Liver (tissue), 9 donors: Measurements from ENCODE around the gene CDH23. TPM values are rescaled to one million over a fixed set of nuclear protein-coding genes. Genes with fewer than 3 reads are reported as not detected.

ENCODE experiments used
- DNase-seq: peaks from one replicate; pipeline ENCODE4 v3.0.0-alpha.2; 2017; ENCODE audit warnings: low spot score
- H3K27ac ChIP-seq, 2 donors: one replicate each; pipeline ENCODE4 v1.7.0; 2013; ENCODE audit warnings: inconsistent platforms in 2 of 2, low read length in 2 of 2, control low read depth in 1 of 2, low read depth in 1 of 2, mild to moderate bottlenecking in 1 of 2
- H3K27me3 ChIP-seq, 4 donors: one replicate each; pipeline versions ENCODE4 v1.6.1 to v1.7.0; 2013; ENCODE audit warnings: low read length in 3 of 4, inconsistent platforms in 1 of 4, mild to moderate bottlenecking in 1 of 4, moderate library complexity in 1 of 4; ENCODE audit not compliant: control insufficient read depth in 4 of 4, insufficient read depth in 4 of 4
- H3K36me3 ChIP-seq, 4 donors: one replicate each; pipeline versions ENCODE4 v1.6.1 to v1.7.0; 2013; ENCODE audit warnings: low read length in 3 of 4, mild to moderate bottlenecking in 3 of 4, low read depth in 1 of 4, moderate library complexity in 1 of 4; ENCODE audit not compliant: control insufficient read depth in 4 of 4, insufficient read depth in 3 of 4
- H3K4me1 ChIP-seq, 4 donors: one replicate each; pipeline versions ENCODE4 v1.6.1 to v1.7.0; 2013; ENCODE audit warnings: low read length in 3 of 4, mild to moderate bottlenecking in 3 of 4, moderate library complexity in 1 of 4; ENCODE audit not compliant: control insufficient read depth in 4 of 4, insufficient read depth in 4 of 4
- H3K4me3 ChIP-seq, 3 donors: one replicate each; pipeline versions ENCODE4 v1.6.1 to v1.7.0; 2013; ENCODE audit warnings: low read length in 3 of 3, control low read depth in 1 of 3, low read depth in 1 of 3, mild to moderate bottlenecking in 1 of 3
- H3K9ac ChIP-seq, 2 donors: one replicate each; pipeline ENCODE4 v1.7.0; 2013; ENCODE audit warnings: low read length in 2 of 2, mild to moderate bottlenecking in 2 of 2, moderate library complexity in 2 of 2, control low read depth in 1 of 2, low read depth in 1 of 2
- H3K9me3 ChIP-seq, 4 donors: one replicate each; pipeline versions ENCODE4 v1.6.1 to v1.7.0; 2013; ENCODE audit warnings: low read length in 3 of 4; ENCODE audit not compliant: control insufficient read depth in 4 of 4
- ATF3 ChIP-seq: IDR thresholded peaks from 2 replicates; pipeline ENCODE4 v1.6.1; 2016; ENCODE audit warnings: antibody characterized with exemption
- CTCF ChIP-seq: fragments of 150-350 bp; IDR thresholded peaks from 2 replicates; pipeline ENCODE4 v1.5.1; 2017; ENCODE audit warnings: improper control_type of control experiment, low read depth, low read length; ENCODE audit not compliant: missing input control
- EGR1 ChIP-seq, 2 donors: IDR thresholded peaks; 2 replicates each; pipeline ENCODE4 v1.6.1; 2016 to 2018; ENCODE audit warnings: antibody characterized with exemption in 2 of 2, low read depth in 2 of 2
- FOXA1 ChIP-seq: IDR thresholded peaks from 2 replicates; pipeline ENCODE4 v1.6.1; 2016; ENCODE audit warnings: antibody characterized with exemption
- FOXA2 ChIP-seq: IDR thresholded peaks from 2 replicates; pipeline ENCODE4 v1.6.1; 2016; ENCODE audit warnings: antibody characterized with exemption
- GABPA ChIP-seq, 2 donors: IDR thresholded peaks in 1 of 2; conservative IDR thresholded peaks in 1 of 2; 2 replicates each; pipeline ENCODE4 v1.6.1; 2016; ENCODE audit warnings: antibody characterized with exemption in 2 of 2, mild to moderate bottlenecking in 1 of 2, moderate library complexity in 1 of 2
- HNF4A ChIP-seq, 2 donors: conservative IDR thresholded peaks; 2 replicates each; pipeline ENCODE4 v1.6.1; 2016; ENCODE audit warnings: antibody characterized with exemption in 2 of 2, mild to moderate bottlenecking in 2 of 2
- HNF4G ChIP-seq: IDR thresholded peaks from 2 replicates; pipeline ENCODE4 v1.6.1; 2016; ENCODE audit warnings: antibody characterized with exemption
- JUND ChIP-seq, 2 donors: IDR thresholded peaks; 2 replicates each; pipeline ENCODE4 v1.6.1; 2016; ENCODE audit warnings: antibody characterized with exemption in 2 of 2
- MAX ChIP-seq: IDR thresholded peaks from 2 replicates; pipeline ENCODE4 v1.6.1; 2016; ENCODE audit warnings: antibody characterized with exemption
- NR2F2 ChIP-seq: IDR thresholded peaks from 2 replicates; pipeline ENCODE4 v1.6.1; 2016; ENCODE audit warnings: antibody characterized with exemption
- RAD21 ChIP-seq, 2 donors: IDR thresholded peaks; 2 replicates each; pipeline ENCODE4 v1.6.1; 2016; ENCODE audit warnings: antibody characterized with exemption in 2 of 2, mild to moderate bottlenecking in 2 of 2
- REST ChIP-seq: IDR thresholded peaks from 2 replicates; pipeline ENCODE4 v1.6.1; 2016; ENCODE audit warnings: antibody characterized with exemption, mild to moderate bottlenecking
- RXRA ChIP-seq, 2 donors: IDR thresholded peaks; 2 replicates each; pipeline ENCODE4 v1.6.1; 2017 to 2018; ENCODE audit warnings: antibody characterized with exemption in 2 of 2, mild to moderate bottlenecking in 1 of 2
- SP1 ChIP-seq: IDR thresholded peaks from 2 replicates; pipeline ENCODE4 v1.6.1; 2018; ENCODE audit warnings: antibody characterized with exemption, mild to moderate bottlenecking
- TAF1 ChIP-seq: conservative IDR thresholded peaks from 2 replicates; pipeline ENCODE4 v1.6.1; 2016; ENCODE audit warnings: antibody characterized with exemption, mild to moderate bottlenecking
- YY1 ChIP-seq: IDR thresholded peaks from 2 replicates; pipeline ENCODE4 v1.6.1; 2016; ENCODE audit warnings: antibody characterized with exemption, mild to moderate bottlenecking
- ZBTB33 ChIP-seq: IDR thresholded peaks from 2 replicates; pipeline ENCODE4 v1.6.1; 2016; ENCODE audit warnings: antibody characterized with exemption
- WGBS: extraction: QIAGEN DNeasy Blood & Tissue Kit; methylation state at CpG from one replicate; pipeline ENCODE4 v1.1.7; 2013; 5-methylcytosine and 5-hydroxymethylcytosine counted together
- polyA plus RNA-seq, 2 donors: library from polyadenylated mRNA; stranded (reverse) in 1 of 2; unstranded in 1 of 2; fragments of 200-250 nt in 1 of 2; fragments of >200 nt in 1 of 2; fragmentation: Nextera tagmentation in 1 of 2; extraction: Ambion mirVana in 1 of 2; gene quantifications; one replicate each; pipeline versions ENCODE4 v1.2.1 to v1.2.3, GENCODE V29; 2013 to 2015
- total RNA-seq, 2 donors: library from RNA; depleted of rRNA; stranded (reverse); fragments of >200 nt; gene quantifications; one replicate each; pipeline ENCODE4 v1.2.3, GENCODE V29; 2014
- donor health status: healthy.
- donor health status: healthy.
- donor health status: healthy.
- donor health status: healthy.
- donor health status: healthy.

Gene CDH23
- total and polyA plus RNA-seq, 4 donors = 1.5 to 4.7 (median 3.4) TPM

- no peak for DNase-seq
- WGBS = 89% methylated on average over 7 of the region's 7 CpGs
- H3K4me1 ChIP-seq = peaks cover 4 to 9% (median 6%) of the 10 kb centered on the region in 4 donors
- H3K36me3 ChIP-seq = no peaks in the 10 kb centered on the region
- no peak overlapping the region for H3K27ac ChIP-seq
- H3K4me3 ChIP-seq = no peak overlapping the region
- no peaks in the 10 kb centered on the region for H3K9me3 ChIP-seq
- no peaks in the 10 kb centered on the region for H3K27me3 ChIP-seq
- no peak for TF ChIP-seq JUND (IDR thresholded peaks at IDR 0.05)
- no peak for TF ChIP-seq TAF1
- no peak for TF ChIP-seq MAX
- TF ChIP-seq REST = no peak
- TF ChIP-seq SP1 = no peak
- TF ChIP-seq GABPA (IDR thresholded peaks at IDR 0.05 in 1 of 2, conservative IDR thresholded peaks at IDR 0.05 in 1 of 2) = no peak
- TF ChIP-seq HNF4A (conservative IDR thresholded peaks at IDR 0.05) = no peak
- TF ChIP-seq FOXA2 = no peak
- no peak for TF ChIP-seq ZBTB33
- TF ChIP-seq EGR1 (IDR thresholded peaks at IDR 0.05; ENCODE audit: low read depth in 2 of 2) = no peak
- TF ChIP-seq FOXA1 = no peak
- TF ChIP-seq RAD21 (IDR thresholded peaks at IDR 0.05) = no peak
- TF ChIP-seq ATF3 = no peak
- TF ChIP-seq RXRA (IDR thresholded peaks at IDR 0.05) = no peak
- no peak overlapping the region for H3K9ac ChIP-seq
These were observed 231.2 kb downstream of the CDH23 start for GRCh38 chr10:71627956-71628355.

- WGBS = 88% methylated on average over 4 of the region's 4 CpGs
- no peaks in the 10 kb centered on the region for H3K9me3 ChIP-seq
- no peaks in the 10 kb centered on the region for H3K4me1 ChIP-seq
- no peak overlapping the region for H3K9ac ChIP-seq
- DNase-seq = no peak
- H3K27me3 ChIP-seq = no peaks in the 10 kb centered on the region
- H3K4me3 ChIP-seq = no peak overlapping the region
- no peaks in the 10 kb centered on the region for H3K36me3 ChIP-seq
- no peak overlapping the region for H3K27ac ChIP-seq
- no peak for TF ChIP-seq FOXA2
- TF ChIP-seq REST = no peak
- TF ChIP-seq TAF1 = no peak
- TF ChIP-seq JUND (IDR thresholded peaks at IDR 0.05) = no peak
- TF ChIP-seq HNF4A (conservative IDR thresholded peaks at IDR 0.05) = no peak
- TF ChIP-seq CTCF = no peak
- TF ChIP-seq SP1 = no peak
- no peak for TF ChIP-seq RXRA (IDR thresholded peaks at IDR 0.05)
- TF ChIP-seq ZBTB33 = no peak
- TF ChIP-seq EGR1 (IDR thresholded peaks at IDR 0.05; ENCODE audit: low read depth in 2 of 2) = no peak
- TF ChIP-seq HNF4G = no peak
- TF ChIP-seq NR2F2 = no peak
- TF ChIP-seq YY1 = no peak
- TF ChIP-seq ATF3 = no peak
- TF ChIP-seq FOXA1 = no peak
These were observed 232.4 kb downstream of the CDH23 start for GRCh38 chr10:71629131-71629530.
